Thyroid gland (tissue), 4 donors: Measurements from ENCODE around the gene PCDH8.

Experiments
- CTCF ChIP-seq, 6 experiments: fragments of 200-600 bp in 3 of 6; fragments of 450-650 bp in 3 of 6; sonication (generic) in 3 of 6; IDR thresholded peaks; one replicate each; pipeline ENCODE4 v1.5.1; 2016 to 2019; ENCODE audit warnings: antibody characterized with exemption in 6 of 6, mild to moderate bottlenecking in 2 of 6, inconsistent platforms in 1 of 6, moderate library complexity in 1 of 6
- POLR2A ChIP-seq, 2 donors: fragments of 450-650 bp; IDR thresholded peaks; one replicate each; pipeline ENCODE4 v1.6.1; 2017; ENCODE audit warnings: antibody characterized with exemption in 2 of 2, mild to moderate bottlenecking in 2 of 2, moderate library complexity in 1 of 2

DNA sequence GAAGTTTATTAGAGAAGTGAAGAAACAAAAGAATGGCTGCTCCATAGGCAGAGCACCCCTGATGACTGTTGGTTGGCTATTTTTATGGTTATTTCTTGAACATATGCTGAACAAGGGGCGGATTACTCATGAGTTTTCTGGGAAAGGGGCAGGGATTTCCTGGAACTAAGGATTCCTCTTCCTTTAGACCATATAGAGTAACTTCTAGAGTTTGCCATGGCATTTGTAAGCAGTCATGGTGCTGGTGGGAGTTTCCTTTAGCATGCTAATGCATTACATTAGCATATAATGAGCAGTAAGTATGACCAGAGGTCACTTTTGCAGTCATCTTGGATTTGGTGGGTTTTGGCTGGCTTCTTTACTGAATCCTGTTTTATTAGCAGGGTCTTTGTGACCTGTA lies 38.7 kb upstream of the PCDH8 start:
- TF ChIP-seq CTCF (IDR thresholded peaks at IDR 0.05): no peak
- TF ChIP-seq POLR2A (IDR thresholded peaks at IDR 0.05): no peak
